Measurements from ENCODE around the gene CAND2. TPM values are rescaled to one million over a fixed set of nuclear protein-coding genes. Genes with fewer than 3 reads are reported as not detected.

CAND2 gene
- total and polyA plus RNA-seq, 9 of the 15 experiments (the other 6 are each of a cell fraction or from before 2014, with no cell fraction given) = 0.91 to 14.9 (median 4.3) TPM

GRCh38 chr3:12775226-12775625 is 21.3 kb upstream of the CAND2 start:
- H4K20me1 ChIP-seq (replicated peaks; ENCODE audit: control insufficient read depth, insufficient read depth, low read length) = no peaks in the 10 kb centered on the region
- in situ Hi-C loops (cut with MboI) = no loop called here
- no peak overlapping the region for H3K4me3 ChIP-seq
- no peak for ATAC-seq
- TF ChIP-seq, protein P1, sequence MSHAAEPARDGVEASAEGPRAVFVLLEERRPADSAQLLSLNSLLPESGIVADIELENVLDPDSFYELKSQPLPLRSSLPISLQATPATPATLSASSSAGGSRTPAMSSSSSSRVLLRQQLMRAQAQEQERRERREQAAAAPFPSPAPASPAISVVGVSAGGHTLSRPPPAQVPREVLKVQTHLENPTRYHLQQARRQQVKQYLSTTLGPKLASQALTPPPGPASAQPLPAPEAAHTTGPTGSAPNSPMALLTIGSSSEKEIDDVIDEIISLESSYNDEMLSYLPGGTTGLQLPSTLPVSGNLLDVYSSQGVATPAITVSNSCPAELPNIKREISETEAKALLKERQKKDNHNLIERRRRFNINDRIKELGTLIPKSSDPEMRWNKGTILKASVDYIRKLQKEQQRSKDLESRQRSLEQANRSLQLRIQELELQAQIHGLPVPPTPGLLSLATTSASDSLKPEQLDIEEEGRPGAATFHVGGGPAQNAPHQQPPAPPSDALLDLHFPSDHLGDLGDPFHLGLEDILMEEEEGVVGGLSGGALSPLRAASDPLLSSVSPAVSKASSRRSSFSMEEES (CRISPR knock-in tag; IDR thresholded peaks at IDR 0.05) = no peak
- TF ChIP-seq SAP30 (IDR thresholded peaks at IDR 0.05; ENCODE audit: borderline replicate concordance, insufficient read depth, low read depth, low read length, poor library complexity, severe bottlenecking) (no peak), PYGO2 (tag; IDR thresholded peaks at IDR 0.05) (no peak), RAD21 (CRISPR knock-in tag; conservative IDR thresholded peaks at IDR 0.05 in 1 of 2, IDR thresholded peaks at IDR 0.05 in 1 of 2) (no peak), POLR2AphosphoS5 (IDR thresholded peaks at IDR 0.05; ENCODE audit: control insufficient read depth, insufficient read depth, low read depth, low read length) (no peak), ZNF354B (CRISPR knock-in tag; IDR thresholded peaks at IDR 0.05) (no peak), NR2C1 (IDR thresholded peaks at IDR 0.05) (no peak), NR2C1 (tag; IDR thresholded peaks at IDR 0.05) (no peak)
- ChIA-PET POLR2A (interaction anchor here (0.7 kb wide), 2 partner anchors 27 to 290 kb away, joined by 3 read pairs; no protein-coding TSS in a partner anchor), CTCF (ENCODE audit: low intra/inter-chr PET ratio) (no interaction called here)
- no peak for FAIRE-seq
- intact Hi-C loops (cut with micrococcal nuclease) = no loop called here
- peaks cover 9 to 21% of the 10 kb centered on the region in 2 experiments for H3K27me3 ChIP-seq (ENCODE audit: control insufficient read depth in 2 of 2, insufficient read depth in 2 of 2, low read length in 2 of 2)
- no peak overlapping the region for H3K27ac ChIP-seq (ENCODE audit: extremely low read depth, low read depth, low read length)
- H3K79me2 ChIP-seq (ENCODE audit: control insufficient read depth, insufficient read depth, low read length) = no peaks in the 10 kb centered on the region
- H3K9ac ChIP-seq (ENCODE audit: insufficient read depth in 1 of 2, low read depth in 2 of 2, low read length in 2 of 2) = no peak overlapping the region
- no peak overlapping the region for H2AFZ ChIP-seq (ENCODE audit: low read depth, low read length)
- no peaks in the 10 kb centered on the region for H3K36me3 ChIP-seq (ENCODE audit: control insufficient read depth, insufficient read depth, low read length)
- BruUV-seq (replicated peaks) = no TSS peak
- H3K4me2 ChIP-seq (ENCODE audit: insufficient read depth, low read length) = no peak overlapping the region
- peaks cover 10% of the 10 kb centered on the region for H3K9me3 ChIP-seq (replicated peaks; ENCODE audit: control insufficient read depth, insufficient read depth, low read depth, low read length)
- peaks cover 0 to 3% of the 10 kb centered on the region in 2 experiments; a peak in 2 of 5 replicates for H3K4me1 ChIP-seq (replicated peaks in 1 of 2; ENCODE audit: control insufficient read depth in 2 of 2, insufficient read depth in 2 of 2, low read length in 2 of 2)
- DNase-seq (ENCODE audit: extremely low read depth in 1 of 4, low spot score in 3 of 4) = no peak
- 0% methylated on average over 1 of the region's 1 CpG for WGBS (ENCODE audit: insufficient coverage, low coverage, missing lambda C conversion rate)
- H3K9me1 ChIP-seq (ENCODE audit: control insufficient read depth, insufficient read depth, low read length) = no peaks in the 10 kb centered on the region

Data from K562 (cell line).